Activated CD4-positive, alpha-beta T cell treated with anti-CD3 and anti-CD28 coated beads, Interleukin-2, amount 10 ng/mL, durations not matched to agents 7 days and 5 days (primary cell): ENCODE results near the gene CAPZB. TPM values are rescaled to one million over a fixed set of nuclear protein-coding genes. Genes with fewer than 3 reads are reported as not detected.

ENCODE experiments used
- CTCF ChIA-PET: fragments of 350-600 bp; sonication (Branson Sonifier 250); formaldehyde crosslinking; loops from one replicate; lab custom pipeline; 2021; ENCODE audit warnings: antibody characterized with exemption; lab: Charles Lee
- POLR2A ChIA-PET: fragments of 350-600 bp; sonication (Branson Sonifier 250); formaldehyde crosslinking; loops from one replicate; lab custom pipeline; 2021; ENCODE audit warnings: antibody characterized with exemption; lab: Charles Lee
- DNase-seq: peaks from one replicate; pipeline ENCODE4 v3.0.0-alpha.2; 2020
- H3K27ac Mint-ChIP-seq: one replicate; pipeline ENCODE4 v1.8.0; 2021; ENCODE audit warnings: mild to moderate bottlenecking, moderate library complexity, mixed read lengths
- H3K27me3 Mint-ChIP-seq: one replicate; pipeline ENCODE4 v1.8.0; 2021; ENCODE audit warnings: mixed read lengths
- H3K36me3 Mint-ChIP-seq: one replicate; pipeline ENCODE4 v1.8.0; 2021; ENCODE audit warnings: low read depth, mixed read lengths
- H3K4me1 Mint-ChIP-seq: one replicate; pipeline ENCODE4 v1.8.0; 2021; ENCODE audit warnings: mixed read lengths
- H3K4me3 Mint-ChIP-seq: one replicate; pipeline ENCODE4 v1.8.0; 2021; ENCODE audit warnings: mild to moderate bottlenecking, moderate library complexity, mixed read lengths
- H3K9me3 Mint-ChIP-seq: one replicate; pipeline ENCODE4 v1.8.0; 2021; ENCODE audit warnings: mixed read lengths
- total RNA-seq, 2 experiments: library from RNA; stranded (reverse); gene quantifications; one replicate each; pipeline ENCODE4 v1.2.3, GENCODE V29; 2021

Gene CAPZB
- total RNA-seq, 2 experiments from 2014 or later, result 529 to 567 TPM

GRCh38 chr1:19441048-19441780 lies 44.1 kb downstream of the CAPZB start:
- Mint-ChIP-seq H3K36me3 (peaks cover 29% of the 10 kb centered on the region), H3K4me3 (no peak overlapping the region), H3K27ac (no peak overlapping the region)

GRCh38 chr1:19439464-19440171 lies 45.7 kb downstream of the CAPZB start:
- POLR2A ChIA-PET, result no interaction called here
- no peaks in the 10 kb centered on the region for H3K9me3 Mint-ChIP-seq
- CTCF ChIA-PET, result interaction anchor here (1.1 to 1.8 kb wide), 3 partner anchors 19 to 212 kb away, joined by 3 to 4 read pairs (median 3); no protein-coding TSS in a partner anchor

More at GRCh38 chr1:19441048-19441780, 44.1 kb downstream of the CAPZB start:
- no peak for DNase-seq
- Mint-ChIP-seq H3K4me1 (peaks cover 75% of the 10 kb centered on the region), H3K27me3 (no peaks in the 10 kb centered on the region), H3K9me3 (no peaks in the 10 kb centered on the region)
- POLR2A ChIA-PET, result interaction anchor here (0.7 kb wide), 1 partner anchor 37 kb away, joined by 3 read pairs; no protein-coding TSS in a partner anchor
- CTCF ChIA-PET, result interaction anchor here (0.5 to 1.8 kb wide), 6 partner anchors 21 to 528 kb away, joined by 3 to 4 read pairs (median 3); no protein-coding TSS in a partner anchor

GRCh38 chr1:19438516-19439195 lies 46.7 kb downstream of the CAPZB start:
- peaks cover 38% of the 10 kb centered on the region for H3K36me3 Mint-ChIP-seq
- H3K4me3 Mint-ChIP-seq, result no peak overlapping the region
- POLR2A ChIA-PET, result no interaction called here
- H3K9me3 Mint-ChIP-seq, result no peaks in the 10 kb centered on the region
- peak overlapping the region; percentile 5 for H3K27ac Mint-ChIP-seq
- no peaks in the 10 kb centered on the region for H3K27me3 Mint-ChIP-seq
- peaks cover 78% of the 10 kb centered on the region for H3K4me1 Mint-ChIP-seq
- CTCF ChIA-PET, result interaction anchor here (1.0 kb wide), 1 partner anchor 54 kb away, joined by 3 read pairs; no protein-coding TSS in a partner anchor
- no peak for DNase-seq

More at GRCh38 chr1:19439464-19440171, 45.7 kb downstream of the CAPZB start:
- H3K36me3 Mint-ChIP-seq, result peaks cover 33% of the 10 kb centered on the region
- H3K4me3 Mint-ChIP-seq, result no peak overlapping the region
- H3K27ac Mint-ChIP-seq, result peak overlapping the region; percentile 72
- no peaks in the 10 kb centered on the region for H3K27me3 Mint-ChIP-seq
- peaks cover 77% of the 10 kb centered on the region for H3K4me1 Mint-ChIP-seq
- DNase-seq, result peak; percentile 34

- Mint-ChIP-seq H3K27ac (peak overlapping the region; percentile 70), H3K4me1 (peaks cover 83% of the 10 kb centered on the region), H3K9me3 (no peaks in the 10 kb centered on the region), H3K4me3 (no peak overlapping the region), H3K36me3 (peaks cover 45% of the 10 kb centered on the region), H3K27me3 (no peaks in the 10 kb centered on the region)
- ChIA-PET POLR2A (no interaction called here), CTCF (interaction anchor here (1.0 to 1.6 kb wide), 2 partner anchors 10 to 55 kb away, joined by 3 to 5 read pairs; no protein-coding TSS in a partner anchor)
- no peak for DNase-seq
These were observed 47.4 kb downstream of the CAPZB start for GRCh38 chr1:19437891-19438294.

- no peaks in the 10 kb centered on the region for H3K9me3 Mint-ChIP-seq
- H3K36me3 Mint-ChIP-seq, result peaks cover 47% of the 10 kb centered on the region
- ChIA-PET POLR2A (no interaction called here), CTCF (interaction anchor here (1.6 kb wide), 1 partner anchor 11 kb away, joined by 5 read pairs; no protein-coding TSS in a partner anchor)
- H3K4me3 Mint-ChIP-seq, result no peak overlapping the region
- DNase-seq, result no peak
- no peaks in the 10 kb centered on the region for H3K27me3 Mint-ChIP-seq
- H3K27ac Mint-ChIP-seq, result no peak overlapping the region
- H3K4me1 Mint-ChIP-seq, result peaks cover 82% of the 10 kb centered on the region
These were observed 48.4 kb downstream of the CAPZB start for GRCh38 chr1:19436716-19437476.

- Mint-ChIP-seq H3K27me3 (no peaks in the 10 kb centered on the region), H3K36me3 (peaks cover 43% of the 10 kb centered on the region), H3K4me3 (no peak overlapping the region), H3K4me1 (peaks cover 77% of the 10 kb centered on the region), H3K9me3 (no peaks in the 10 kb centered on the region), H3K27ac (peak overlapping the region; percentile 55)
- ChIA-PET POLR2A (no interaction called here), CTCF (interaction anchor here (0.8 to 1.4 kb wide), 2 partner anchors 12 to 29 kb away, joined by 3 read pairs; no protein-coding TSS in a partner anchor)
- DNase-seq, result no peak
These were observed 49.4 kb downstream of the CAPZB start for GRCh38 chr1:19435851-19436455.

GRCh38 chr1:19435181-19435580 lies 50.2 kb downstream of the CAPZB start:
- Mint-ChIP-seq H3K9me3 (no peaks in the 10 kb centered on the region), H3K4me3 (no peak overlapping the region), H3K36me3 (peaks cover 43% of the 10 kb centered on the region), H3K27ac (peak overlapping the region; percentile 61), H3K4me1 (peaks cover 80% of the 10 kb centered on the region), H3K27me3 (no peaks in the 10 kb centered on the region)
- ChIA-PET POLR2A (no interaction called here), CTCF (interaction anchor here (0.8 to 1.4 kb wide), 4 partner anchors 11 to 215 kb away, joined by 3 read pairs; no protein-coding TSS in a partner anchor)
- DNase-seq, result no peak

GRCh38 chr1:19433719-19433998 lies 51.7 kb downstream of the CAPZB start:
- H3K27ac Mint-ChIP-seq, result no peak overlapping the region
- H3K27me3 Mint-ChIP-seq, result no peaks in the 10 kb centered on the region
- POLR2A ChIA-PET, result no interaction called here
- peaks cover 45% of the 10 kb centered on the region for H3K36me3 Mint-ChIP-seq
- no peak overlapping the region for H3K4me3 Mint-ChIP-seq
- DNase-seq, result no peak
- peaks cover 77% of the 10 kb centered on the region for H3K4me1 Mint-ChIP-seq
- H3K9me3 Mint-ChIP-seq, result no peaks in the 10 kb centered on the region
- CTCF ChIA-PET, result no interaction called here

- Mint-ChIP-seq H3K4me3 (no peak overlapping the region), H3K36me3 (peaks cover 47% of the 10 kb centered on the region), H3K27ac (peak overlapping the region; percentile 27)
These were observed 52.2 kb downstream of the CAPZB start for GRCh38 chr1:19432943-19433718.

GRCh38 chr1:19430121-19431068 lies 54.9 kb downstream of the CAPZB start:
- no peak for DNase-seq
- Mint-ChIP-seq H3K4me3 (no peak overlapping the region), H3K27ac (peak overlapping the region; percentile 14), H3K4me1 (peaks cover 56% of the 10 kb centered on the region), H3K27me3 (no peaks in the 10 kb centered on the region), H3K36me3 (peaks cover 21% of the 10 kb centered on the region), H3K9me3 (no peaks in the 10 kb centered on the region)
- ChIA-PET POLR2A (no interaction called here), CTCF (interaction anchor here (1.0 kb wide), 1 partner anchor 151 kb away, joined by 3 read pairs; no protein-coding TSS in a partner anchor)

More at GRCh38 chr1:19432943-19433718, 52.2 kb downstream of the CAPZB start:
- DNase-seq, result no peak
- Mint-ChIP-seq H3K4me1 (peaks cover 75% of the 10 kb centered on the region), H3K9me3 (no peaks in the 10 kb centered on the region), H3K27me3 (no peaks in the 10 kb centered on the region)
- POLR2A ChIA-PET, result no interaction called here
- CTCF ChIA-PET, result no interaction called here
